Endothelial cell of umbilical vein (primary cell): ENCODE measurements around the gene GNPAT. TPM values are rescaled to one million over a fixed set of nuclear protein-coding genes. Genes with fewer than 3 reads are reported as not detected.

Experiments used
- BruUV-seq: library from RNA; stranded (reverse); fragments of 400-500 nt; replicated peaks from 2 replicates; lab custom pipeline; 2021; lab: Mats Ljungman, UMichigan
- CTCF ChIA-PET: fragments of 300-600, 350-600 bp; sonication (Branson Sonifier 250); formaldehyde crosslinking; loops from one replicate; lab custom pipeline; 2021; ENCODE audit warnings: antibody characterized with exemption, inconsistent platforms; lab: Charles Lee
- POLR2A ChIA-PET: fragments of 300-600, 350-600 bp; sonication (Branson Sonifier 250); formaldehyde crosslinking; loops from one replicate; lab custom pipeline; 2021; ENCODE audit warnings: antibody characterized with exemption, inconsistent platforms; lab: Charles Lee
- DNase-seq: peaks from one replicate; pipeline ENCODE4 v3.0.0-alpha.2; 2011; ENCODE audit warnings: low read depth, low spot score
- FAIRE-seq: peaks from 2 replicates; lab custom pipeline; 2011; peaks lifted over from hg19 to GRCh38; lab: Jason Lieb, UNC
- H2AFZ ChIP-seq: 2 replicates; pipeline ENCODE4 v1.6.0; 2012; ENCODE audit warnings: low read depth, low read length, control low read depth, inconsistent platforms
- H3K27ac ChIP-seq: 2 replicates; pipeline ENCODE4 v1.5.1; 2011; ENCODE audit warnings: low read depth, mild to moderate bottlenecking, control low read depth, low read length, moderate library complexity; ENCODE audit not compliant: insufficient read depth
- H3K27me3 ChIP-seq, 2 experiments: 2 replicates each; pipeline versions ENCODE4 v1.6.0 to v1.6.1; 2011; ENCODE audit warnings: low read length in 2 of 2, mixed read lengths in 1 of 2; ENCODE audit not compliant: control insufficient read depth in 2 of 2, insufficient read depth in 2 of 2
- H3K36me3 ChIP-seq, 2 experiments: 2 replicates in 1 of 2; 3 replicates in 1 of 2; pipeline ENCODE4 v1.5.1; 2011; ENCODE audit warnings: low read length in 2 of 2, mild to moderate bottlenecking in 1 of 2, moderate library complexity in 1 of 2; ENCODE audit not compliant: control insufficient read depth in 2 of 2, insufficient read depth in 2 of 2; ENCODE audit errors: extremely low read depth in 1 of 2
- H3K4me1 ChIP-seq: 3 replicates; pipeline ENCODE4 v1.5.1; 2011; ENCODE audit warnings: mild to moderate bottlenecking, low read length; ENCODE audit not compliant: control insufficient read depth, insufficient read depth; ENCODE audit errors: extremely low read depth
- H3K4me2 ChIP-seq: 2 replicates; pipeline ENCODE4 v1.6.1; 2011; ENCODE audit warnings: low read length, control low read depth, mixed read lengths; ENCODE audit not compliant: insufficient read depth
- H3K4me3 ChIP-seq, 3 experiments: fragments of 200-600 bp in 1 of 3; sonication (generic), shearing (Covaris generic) in 1 of 3; replicated peaks in 1 of 3; 2 replicates each; pipeline ENCODE4 v1.5.1; 2011 to 2016; ENCODE audit warnings: control low read depth in 3 of 3, low read length in 3 of 3, mild to moderate bottlenecking in 2 of 3, inconsistent platforms in 1 of 3, low read depth in 1 of 3, moderate library complexity in 1 of 3; ENCODE audit not compliant: insufficient read depth in 1 of 3
- H3K79me2 ChIP-seq: 2 replicates; pipeline ENCODE4 v1.6.0; 2012; ENCODE audit warnings: low read length, inconsistent platforms; ENCODE audit not compliant: control insufficient read depth, insufficient read depth
- H3K9ac ChIP-seq: replicated peaks from 2 replicates; pipeline ENCODE3; 2011; ENCODE audit warnings: low read length, control low read depth; ENCODE audit not compliant: insufficient read depth; ENCODE audit errors: extremely low read depth
- H3K9me1 ChIP-seq: replicated peaks from 3 replicates; pipeline ENCODE4 v1.6.0; 2011; ENCODE audit warnings: mild to moderate bottlenecking, low read length; ENCODE audit not compliant: control insufficient read depth, insufficient read depth; ENCODE audit errors: extremely low read depth
- H3K9me3 ChIP-seq: replicated peaks from 2 replicates; pipeline ENCODE4 v1.5.1; 2012; ENCODE audit warnings: low read length, inconsistent platforms; ENCODE audit not compliant: control insufficient read depth, insufficient read depth
- H4K20me1 ChIP-seq: replicated peaks from 2 replicates; pipeline ENCODE3; 2011; ENCODE audit warnings: mild to moderate bottlenecking, low read length; ENCODE audit not compliant: control insufficient read depth, insufficient read depth; ENCODE audit errors: extremely low read depth
- EZH2 ChIP-seq: IDR thresholded peaks from 2 replicates; pipeline ENCODE4 v1.6.1; 2012; ENCODE audit warnings: borderline replicate concordance, low read depth, mild to moderate bottlenecking, moderate library complexity, low read length, inconsistent platforms; ENCODE audit not compliant: severe bottlenecking
- FOS ChIP-seq: IDR thresholded peaks from 2 replicates; pipeline ENCODE4 v1.6.1; 2011; ENCODE audit warnings: mild to moderate bottlenecking, low read length, moderate library complexity, borderline replicate concordance; ENCODE audit not compliant: insufficient read depth
- GATA2 ChIP-seq: IDR thresholded peaks from 2 replicates; pipeline ENCODE4 v1.7.0; 2011; ENCODE audit warnings: low read depth, mild to moderate bottlenecking, moderate library complexity, mixed read lengths, low read length; ENCODE audit not compliant: insufficient read length, insufficient read depth
- JUN ChIP-seq: IDR thresholded peaks from 2 replicates; pipeline ENCODE4 v1.6.1; 2011; ENCODE audit warnings: borderline replicate concordance, low read depth; ENCODE audit not compliant: insufficient read length, insufficient read depth
- MYC ChIP-seq: IDR thresholded peaks from one replicate; pipeline ENCODE4 v1.6.1; 2011; ENCODE audit warnings: mild to moderate bottlenecking, low read depth, low read length
- POLR2A ChIP-seq: IDR thresholded peaks from 2 replicates; pipeline ENCODE4 v1.6.1; 2012; ENCODE audit warnings: low read depth, mild to moderate bottlenecking, control low read depth, low read length
- POLR2AphosphoS5 ChIP-seq: IDR thresholded peaks from 2 replicates; pipeline ENCODE4 v1.6.1; 2012; ENCODE audit warnings: low read depth, mild to moderate bottlenecking, control low read depth, low read length, moderate library complexity; ENCODE audit not compliant: insufficient read depth
- dilution Hi-C: fragments of 300-500 bp; cut with MboI; formaldehyde crosslinking; loops from one replicate; pipeline ENCODE4 v1.15.0; 2019; ENCODE audit warnings: low sequenced_read_pairs; ENCODE audit not compliant: extremely low pct_ligation_motif_present
- intact Hi-C: fragments of 100-400 bp; cut with micrococcal nuclease; formaldehyde crosslinking; loops from one replicate; pipeline ENCODE4 v1.10.0; 2022
- polyA plus RNA-seq, 4 experiments: library from polyadenylated mRNA; depleted of rRNA in 3 of 4; stranded (reverse) in 3 of 4; unstranded in 1 of 4; fragments of >200 nt; gene quantifications; 2 replicates each; pipeline versions ENCODE4 v1.2.1 to v1.2.3, GENCODE V29; 2011 to 2012; ENCODE audit warnings: missing spikeins in 1 of 4
- total RNA-seq: library from RNA; stranded (reverse); gene quantifications from 2 replicates; pipeline ENCODE4 v1.2.3, GENCODE V29; 2021
- TF ChIP-seq, protein P1 (sequence below), 2 donors: IDR thresholded peaks; 1 replicate in 1 of 2; 2 replicates in 1 of 2; pipeline ENCODE4 v1.5.1; 2011; ENCODE audit warnings: low read length in 2 of 2, mild to moderate bottlenecking in 2 of 2, moderate library complexity in 2 of 2, control low read depth in 1 of 2, inconsistent platforms in 1 of 2, low read depth in 1 of 2; ENCODE audit not compliant: insufficient read depth in 1 of 2; ENCODE audit errors: extremely low read depth in 1 of 2
- TF ChIP-seq, protein P2 (sequence below): IDR thresholded peaks from 2 replicates; pipeline ENCODE4 v1.6.1; 2011; ENCODE audit not compliant: insufficient read depth, insufficient read length

The GNPAT gene
- total and polyA plus RNA-seq, 2 donors (not counting 3 experiments of a cell fraction or from before 2014, with no cell fraction given): 18.9 to 51.4 TPM

DNA sequence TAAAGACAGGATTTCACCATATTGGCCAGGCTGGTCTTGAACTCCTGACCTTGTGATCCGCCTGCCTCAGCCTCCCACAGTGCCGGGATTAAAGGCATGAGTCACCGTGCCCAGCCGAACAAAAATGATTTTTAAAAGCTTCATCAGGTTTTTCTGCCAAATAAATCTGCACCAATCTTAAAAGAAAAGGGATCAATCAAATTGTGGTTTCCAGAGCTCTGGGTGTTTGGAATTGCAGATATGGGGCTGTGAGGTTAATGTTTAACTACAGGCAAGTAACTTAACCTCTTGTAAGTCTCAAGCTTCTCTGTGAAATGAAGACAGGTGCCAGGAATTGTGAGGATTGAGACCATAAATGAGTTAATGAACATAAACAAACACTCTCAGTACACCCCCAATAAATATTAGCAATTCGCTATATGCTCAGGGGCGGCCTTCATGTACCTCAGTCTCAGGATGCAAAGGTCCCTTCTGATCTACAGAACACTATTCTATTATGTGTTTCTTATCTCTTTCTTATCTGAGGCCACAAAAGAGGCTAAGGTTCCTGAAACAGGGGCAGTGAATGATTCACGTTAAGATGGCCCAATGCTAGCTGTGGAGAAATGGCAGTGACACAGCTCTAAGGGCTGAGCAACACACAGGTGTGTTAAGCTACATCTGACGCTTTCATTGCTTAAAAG is 7.1 kb upstream of the GNPAT start:
- intact Hi-C loops: no loop called here
- Histone ChIP-seq H3K27ac (no peak overlapping the region), H3K79me2 (no peaks in the 10 kb centered on the region), H3K4me3 (no peak overlapping the region), H3K4me1 (no peaks in the 10 kb centered on the region), H2AFZ (no peak overlapping the region), H3K27me3 (no peaks in the 10 kb centered on the region), H4K20me1 (no peaks in the 10 kb centered on the region), H3K4me2 (no peak overlapping the region), H3K9me1 (no peaks in the 10 kb centered on the region), H3K9me3 (no peaks in the 10 kb centered on the region), H3K36me3 (peaks cover 0 to 6% of the 10 kb centered on the region in 2 experiments), H3K9ac (no peak overlapping the region)
- dilution Hi-C loops: no loop called here
- CTCF ChIA-PET: no interaction called here
- FAIRE-seq (no peak), DNase-seq (no peak)
- POLR2A ChIA-PET: no interaction called here
- BruUV-seq: no TSS peak
- no peak for TF ChIP-seq POLR2AphosphoS5

DNA sequence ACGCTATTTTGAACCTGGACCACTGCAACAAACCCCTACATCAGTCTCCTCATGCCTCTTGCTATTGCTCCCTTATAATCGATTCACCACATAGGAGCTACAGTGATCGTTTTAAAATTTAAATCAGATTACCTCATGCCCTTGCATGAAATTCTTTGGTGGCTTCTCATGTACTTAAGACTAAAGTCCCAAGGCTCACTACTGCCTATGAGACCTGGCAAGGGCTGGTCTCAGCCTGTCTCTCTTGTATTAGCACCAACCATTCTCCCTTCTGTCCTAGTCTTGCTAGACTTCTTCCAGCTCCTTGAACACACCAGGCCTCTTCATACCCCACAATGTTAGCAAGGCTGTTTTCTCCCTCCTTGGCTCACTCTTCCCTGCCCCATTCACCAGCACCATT is 6.5 kb upstream of the GNPAT start:
- H4K20me1 ChIP-seq: no peaks in the 10 kb centered on the region
- DNase-seq: no peak
- POLR2A ChIA-PET: no interaction called here
- H3K9ac ChIP-seq: no peak overlapping the region
- H2AFZ ChIP-seq: no peak overlapping the region
- dilution Hi-C loops (no loop called here), intact Hi-C loops (no loop called here)
- no peaks in the 10 kb centered on the region for H3K9me3 ChIP-seq
- no peaks in the 10 kb centered on the region for H3K27me3 ChIP-seq
- H3K27ac ChIP-seq: no peak overlapping the region
- no peaks in the 10 kb centered on the region for H3K4me1 ChIP-seq
- no peak for TF ChIP-seq POLR2A
- no peak for TF ChIP-seq FOS
- no peak for TF ChIP-seq JUN
- no peak for TF ChIP-seq POLR2AphosphoS5
- TF ChIP-seq MYC: no peak
- no peak for TF ChIP-seq EZH2
- no peak for TF ChIP-seq GATA2
- TF ChIP-seq, protein P1, sequence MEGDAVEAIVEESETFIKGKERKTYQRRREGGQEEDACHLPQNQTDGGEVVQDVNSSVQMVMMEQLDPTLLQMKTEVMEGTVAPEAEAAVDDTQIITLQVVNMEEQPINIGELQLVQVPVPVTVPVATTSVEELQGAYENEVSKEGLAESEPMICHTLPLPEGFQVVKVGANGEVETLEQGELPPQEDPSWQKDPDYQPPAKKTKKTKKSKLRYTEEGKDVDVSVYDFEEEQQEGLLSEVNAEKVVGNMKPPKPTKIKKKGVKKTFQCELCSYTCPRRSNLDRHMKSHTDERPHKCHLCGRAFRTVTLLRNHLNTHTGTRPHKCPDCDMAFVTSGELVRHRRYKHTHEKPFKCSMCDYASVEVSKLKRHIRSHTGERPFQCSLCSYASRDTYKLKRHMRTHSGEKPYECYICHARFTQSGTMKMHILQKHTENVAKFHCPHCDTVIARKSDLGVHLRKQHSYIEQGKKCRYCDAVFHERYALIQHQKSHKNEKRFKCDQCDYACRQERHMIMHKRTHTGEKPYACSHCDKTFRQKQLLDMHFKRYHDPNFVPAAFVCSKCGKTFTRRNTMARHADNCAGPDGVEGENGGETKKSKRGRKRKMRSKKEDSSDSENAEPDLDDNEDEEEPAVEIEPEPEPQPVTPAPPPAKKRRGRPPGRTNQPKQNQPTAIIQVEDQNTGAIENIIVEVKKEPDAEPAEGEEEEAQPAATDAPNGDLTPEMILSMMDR (IDR thresholded peaks at IDR 0.05; ENCODE audit: extremely low read depth in 1 of 2, insufficient read depth in 1 of 2, low read depth in 1 of 2, low read length in 2 of 2): no peak
- TF ChIP-seq, protein P2, sequence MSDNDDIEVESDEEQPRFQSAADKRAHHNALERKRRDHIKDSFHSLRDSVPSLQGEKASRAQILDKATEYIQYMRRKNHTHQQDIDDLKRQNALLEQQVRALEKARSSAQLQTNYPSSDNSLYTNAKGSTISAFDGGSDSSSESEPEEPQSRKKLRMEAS: no peak
- CTCF ChIA-PET: no interaction called here
- BruUV-seq: no TSS peak
- no peaks in the 10 kb centered on the region for H3K9me1 ChIP-seq
- no peak for FAIRE-seq
- H3K4me3 ChIP-seq: no peak overlapping the region
- no peak overlapping the region for H3K4me2 ChIP-seq
- no peaks in the 10 kb centered on the region for H3K79me2 ChIP-seq
- peaks cover 0 to 6% of the 10 kb centered on the region in 2 experiments for H3K36me3 ChIP-seq
